ENCODE measurements around the gene KRTAP2-1. TPM values are rescaled to one million over a fixed set of nuclear protein-coding genes. Genes with fewer than 3 reads are reported as not detected.
"Not testable (repeated sequence)": the region's sequence is repeated elsewhere in the genome, so short reads cannot be mapped to it uniquely, and the experiment has no call there.

KRTAP2-1 gene
- total RNA-seq, 1 donor from 2014 or later, result not detected

- DNase-seq (ENCODE audit: low spot score), result no peak
Observed at GRCh38 chr17:41057547-41057946, 10.4 kb upstream of the KRTAP2-1 start.

GRCh38 chr17:41055130-41055529 is 8.0 kb upstream of the KRTAP2-1 start, which contains the start of gene KRTAP2-2:
KRTAP2-2 (minus strand) TSS chr17:41055230; CDS start chr17:41055211, 19 bp downstream.
- not testable (repeated sequence) for DNase-seq (ENCODE audit: low spot score)

DNA sequence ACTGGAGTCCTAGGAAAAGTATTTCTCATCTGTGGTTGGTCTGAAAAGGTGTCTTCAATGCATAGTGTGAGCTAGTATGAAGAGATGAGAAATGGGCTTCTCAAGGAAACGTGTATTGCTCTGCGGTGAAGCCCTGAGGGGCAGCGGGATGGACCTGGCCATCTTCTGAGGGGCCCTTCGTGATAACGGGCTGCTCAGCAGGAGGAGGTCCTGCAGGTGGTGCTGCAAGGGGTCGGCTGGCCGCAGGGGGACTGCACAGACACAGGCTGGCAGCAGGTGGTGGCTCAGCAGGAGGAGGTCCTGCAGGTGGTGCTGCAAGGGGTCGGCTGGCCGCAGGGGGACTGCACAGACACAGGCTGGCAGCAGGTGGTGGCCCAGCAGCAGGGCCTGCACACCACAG is 7.4 kb upstream of the KRTAP2-1 start:
- DNase-seq (ENCODE audit: low spot score), result not testable (repeated sequence)

GRCh38 chr17:41054025-41054424 is 6.9 kb upstream of the KRTAP2-1 start:
- no peak for DNase-seq (ENCODE audit: low spot score)

DNA sequence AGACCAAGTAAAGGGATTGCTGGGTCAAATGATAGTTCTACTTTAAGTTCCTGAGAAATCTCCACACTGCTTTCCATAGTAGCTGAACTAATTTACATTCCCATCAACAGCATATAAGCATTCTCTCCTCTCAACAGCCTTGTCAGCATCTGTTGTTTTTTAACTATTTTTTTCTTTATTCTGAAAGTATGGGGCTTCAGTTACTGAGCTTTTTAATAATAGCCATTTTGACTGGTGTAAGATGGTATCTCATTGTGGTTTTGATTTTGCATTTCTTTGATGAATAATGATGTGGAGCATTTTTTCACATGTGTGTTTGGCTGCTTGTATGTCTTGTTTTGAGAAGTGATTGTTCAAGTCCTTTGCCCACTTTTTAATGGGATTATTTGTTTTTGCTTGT is 5.5 kb upstream of the KRTAP2-1 start:
- no peak for DNase-seq (ENCODE audit: low spot score)

- DNase-seq (ENCODE audit: low spot score), result no peak
Observed at GRCh38 chr17:41049110-41049509, 2.0 kb upstream of the KRTAP2-1 start.

- DNase-seq (ENCODE audit: low spot score), result no peak
Observed at GRCh38 chr17:41048441-41048840, 1.3 kb upstream of the KRTAP2-1 start.

DNA sequence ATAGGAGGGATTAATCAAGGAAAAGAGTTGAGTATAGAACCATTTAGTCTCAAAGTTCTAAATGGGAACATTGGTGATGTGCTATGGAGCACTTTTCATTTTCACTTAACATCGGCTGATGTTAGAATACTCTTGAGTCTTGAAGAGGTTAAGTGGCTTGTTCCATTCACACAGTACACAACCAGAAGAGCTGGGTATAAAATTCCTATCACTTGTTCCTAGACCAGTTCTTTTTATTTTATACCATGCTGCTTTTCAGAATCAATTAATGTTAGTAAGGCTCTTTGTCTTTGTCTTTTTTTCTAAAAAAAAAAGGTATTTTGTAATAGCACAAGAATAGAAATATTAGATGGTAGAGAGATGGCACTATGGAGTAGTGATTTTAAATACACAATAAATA is 4.2 kb downstream of the KRTAP2-1 start:
- DNase-seq (ENCODE audit: low spot score), result no peak

GRCh38 chr17:41040783-41041571 is 6.1 kb downstream of the KRTAP2-1 start, which contains the start of gene KRTAP1-1:
KRTAP1-1 (minus strand) TSS chr17:41041450; CDS start chr17:41041397, 53 bp downstream.
- DNase-seq (ENCODE audit: low spot score), result not testable (repeated sequence)

GRCh38 chr17:41037853-41038350 is 9.2 kb downstream of the KRTAP2-1 start:
- DNase-seq (ENCODE audit: low spot score), result no peak

GRCh38 chr17:41034346-41034935 is 12.7 kb downstream of the KRTAP2-1 start, which contains the start of gene KRTAP1-3:
KRTAP1-3 (minus strand) TSS chr17:41034874; CDS start chr17:41034821, 53 bp downstream.
- DNase-seq (ENCODE audit: low spot score), result not testable (repeated sequence)

DNA sequence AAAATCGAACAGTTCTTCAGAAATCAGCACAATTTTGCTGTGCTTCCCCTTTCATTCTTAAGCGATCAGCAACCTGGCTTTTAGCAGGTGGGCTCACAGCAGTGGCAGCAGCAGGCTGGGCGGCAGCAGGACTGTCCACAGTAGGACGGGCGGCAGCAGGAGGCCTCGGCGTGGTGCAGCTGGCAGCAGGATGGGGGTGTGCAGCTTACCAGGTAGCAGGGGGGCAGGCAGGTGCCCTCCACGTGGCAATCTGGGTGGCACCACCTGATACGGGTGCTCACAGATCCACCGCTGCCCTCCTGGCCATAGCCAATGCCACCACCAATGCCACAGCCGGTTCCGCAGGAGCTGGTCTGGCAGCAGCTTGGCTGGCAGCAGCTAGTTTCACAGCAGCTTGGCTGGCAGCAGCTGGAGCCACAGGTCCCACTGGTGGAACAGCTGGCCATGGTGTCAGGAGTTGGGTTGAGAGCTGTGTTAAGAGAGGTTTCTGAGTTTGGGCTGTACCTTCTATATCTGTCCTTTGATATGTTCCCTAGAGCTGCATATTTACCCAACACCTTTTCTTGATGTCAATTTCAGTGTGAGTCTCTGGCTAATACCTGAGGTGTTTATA is 17.4 kb downstream of the KRTAP2-1 start, which contains the start of gene KRTAP1-4:
Gene KRTAP1-4, minus strand, starts transcription at position 563 of the 613 bp plus-strand sequence. Its CDS starts 117 bp downstream, at position 446.
- no peak for DNase-seq (ENCODE audit: low spot score)

GRCh38 chr17:41026715-41027471 is 20.2 kb downstream of the KRTAP2-1 start, which contains the start of gene KRTAP1-5:
KRTAP1-5 (minus strand) TSS chr17:41027208; CDS start chr17:41027155, 53 bp downstream.
- no peak for DNase-seq (ENCODE audit: low spot score)

DNA sequence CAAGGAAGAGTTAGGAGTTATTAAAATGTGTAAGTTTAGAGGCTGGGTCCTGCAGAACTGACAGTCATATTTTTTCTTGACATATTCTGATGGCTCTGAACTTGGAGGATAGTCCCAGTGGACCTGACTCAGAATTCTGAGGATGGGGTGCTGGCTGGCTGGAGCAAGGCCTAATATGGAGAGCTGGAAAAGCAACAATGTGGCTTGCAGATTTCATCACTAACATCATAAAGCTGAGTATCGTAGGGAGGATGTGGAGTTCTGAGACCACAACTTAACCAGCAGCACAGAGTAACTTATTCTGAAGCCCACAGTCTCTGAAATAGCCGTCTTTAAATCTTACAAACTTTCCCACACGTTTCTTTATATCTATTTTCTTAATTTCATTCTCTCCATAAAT is 22.4 kb downstream of the KRTAP2-1 start:
- no peak for DNase-seq (ENCODE audit: low spot score)

GRCh38 chr17:41020336-41020735 is 26.8 kb downstream of the KRTAP2-1 start:
- no peak for DNase-seq (ENCODE audit: low spot score)

GRCh38 chr17:41019415-41019814 is 27.7 kb downstream of the KRTAP2-1 start:
- DNase-seq (ENCODE audit: low spot score), result no peak

DNA sequence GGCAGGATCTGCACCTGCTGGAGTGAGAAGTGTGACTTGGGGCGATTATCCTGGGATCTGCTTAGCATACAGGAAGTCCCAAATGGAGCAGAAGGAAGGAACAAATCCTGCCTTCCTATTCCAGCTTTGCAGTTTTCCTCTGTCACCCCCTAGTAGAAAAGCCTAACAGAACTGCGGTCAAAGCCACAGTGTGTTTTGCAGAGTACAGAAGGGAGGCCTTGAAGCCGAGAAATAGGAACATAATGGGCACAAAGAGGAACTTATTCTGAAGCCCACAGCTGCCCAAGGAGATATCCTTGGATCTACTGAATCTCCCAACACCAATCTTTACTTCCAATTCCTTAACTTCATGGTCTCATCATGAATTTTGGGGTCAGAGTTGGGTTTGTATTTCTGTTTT is 28.6 kb downstream of the KRTAP2-1 start:
- DNase-seq (ENCODE audit: low spot score), result no peak

GRCh38 chr17:41016578-41017215 is 30.4 kb downstream of the KRTAP2-1 start:
- no peak for DNase-seq (ENCODE audit: low spot score)

DNA sequence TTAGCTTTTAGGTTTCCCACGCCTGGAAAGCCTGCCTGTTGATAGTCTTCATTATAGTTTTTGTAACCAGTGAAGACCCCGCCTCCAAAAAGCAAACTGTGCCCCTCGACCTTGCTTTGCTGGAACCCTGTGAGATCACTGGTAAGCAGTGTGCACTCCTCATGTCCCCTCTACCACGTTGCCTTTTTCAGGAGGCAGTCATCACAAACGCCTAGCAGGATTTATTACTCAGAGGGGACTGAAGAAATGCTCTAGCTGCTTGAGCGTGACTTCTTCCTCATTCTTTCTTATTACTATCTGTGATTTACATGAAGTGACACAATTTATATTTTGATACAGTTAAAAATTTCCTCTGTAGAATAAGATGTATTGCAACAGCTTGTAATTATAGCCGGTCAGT is 31.7 kb downstream of the KRTAP2-1 start:
- no peak for DNase-seq (ENCODE audit: low spot score)

DNA sequence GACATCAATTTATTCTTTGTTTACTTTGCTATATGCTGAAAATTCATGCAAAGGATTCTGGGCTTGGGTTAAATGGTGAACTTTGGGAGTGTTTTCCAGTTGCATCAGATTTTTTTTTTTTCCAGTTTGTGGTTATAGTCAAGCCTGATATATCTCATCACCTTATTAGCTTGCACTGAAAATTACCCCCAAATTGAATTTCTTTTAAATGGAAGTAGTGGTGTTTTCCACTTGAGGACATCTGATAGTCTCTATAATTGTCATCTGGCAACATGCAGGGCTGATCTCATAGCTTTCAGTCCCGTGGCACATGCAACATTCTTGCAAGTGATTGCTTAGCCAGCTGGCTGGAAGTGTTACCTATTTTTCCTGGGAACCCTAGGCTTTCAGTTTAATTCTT is 33.5 kb downstream of the KRTAP2-1 start:
- no peak for DNase-seq (ENCODE audit: low spot score)

GRCh38 chr17:41013181-41013580 is 33.9 kb downstream of the KRTAP2-1 start:
- no peak for DNase-seq (ENCODE audit: low spot score)

All from mucosa of gallbladder (tissue), 1 donor.